ENCODE results near the gene IFITM5.
A peak's percentile ranks its signal among the peaks of the same experiment; 100 is the strongest.

Gene IFITM5

DNA sequence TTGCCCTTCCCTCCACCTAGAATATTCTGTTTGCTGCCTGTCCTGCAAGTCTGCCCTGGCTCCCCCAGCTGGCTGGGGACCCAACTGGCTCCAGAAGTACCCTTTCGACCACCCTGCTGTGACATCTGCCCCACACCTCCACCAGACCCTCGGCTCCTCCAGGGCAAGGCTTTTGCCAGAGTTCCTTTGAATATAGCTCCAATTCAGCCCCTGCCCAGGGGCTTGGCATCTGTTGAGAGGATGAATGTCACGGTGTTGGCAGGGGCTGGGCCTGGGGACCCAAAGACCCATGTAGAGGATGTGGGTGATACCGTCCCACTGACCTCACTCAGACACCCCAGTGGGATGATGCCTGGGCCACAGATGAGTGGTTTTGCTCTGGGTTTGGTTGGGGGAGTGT lies 17.2 kb downstream of the IFITM5 start:
- DNase-seq = no peak

DNA sequence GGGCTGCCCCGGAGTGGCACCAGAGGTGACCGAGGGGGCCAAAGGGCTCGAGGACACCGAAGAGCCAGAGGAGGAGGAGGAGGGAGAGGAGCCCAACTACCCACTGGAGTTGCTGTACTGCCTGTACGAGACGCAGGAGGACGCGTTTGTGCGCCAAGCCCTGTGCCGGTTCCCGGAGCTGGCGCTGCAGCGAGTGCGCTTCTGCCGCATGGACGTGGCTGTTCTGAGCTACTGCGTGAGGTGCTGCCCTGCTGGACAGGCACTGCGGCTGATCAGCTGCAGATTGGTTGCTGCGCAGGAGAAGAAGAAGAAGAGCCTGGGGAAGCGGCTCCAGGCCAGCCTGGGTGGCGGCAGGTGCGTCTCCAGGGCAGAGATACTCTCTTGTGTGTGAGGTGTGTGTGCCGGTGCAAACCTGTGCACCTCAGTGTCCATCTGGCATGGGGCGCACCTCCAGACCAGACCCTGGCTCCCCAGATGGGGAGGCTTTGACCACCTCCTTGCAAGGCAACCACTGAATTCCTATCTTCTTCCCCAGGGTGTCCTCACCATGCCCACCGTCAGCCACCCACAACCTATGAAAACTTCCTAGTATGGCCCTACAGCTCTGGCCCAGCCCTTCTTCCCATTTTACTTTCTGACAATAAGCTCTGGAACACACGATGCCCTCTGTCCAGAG lies 17.7 kb downstream of the IFITM5 start:
- DNase-seq = no peak

GRCh38 chr11:280706-281485 lies 18.4 kb downstream of the IFITM5 start:
- DNase-seq = peak; percentile 38

DNA sequence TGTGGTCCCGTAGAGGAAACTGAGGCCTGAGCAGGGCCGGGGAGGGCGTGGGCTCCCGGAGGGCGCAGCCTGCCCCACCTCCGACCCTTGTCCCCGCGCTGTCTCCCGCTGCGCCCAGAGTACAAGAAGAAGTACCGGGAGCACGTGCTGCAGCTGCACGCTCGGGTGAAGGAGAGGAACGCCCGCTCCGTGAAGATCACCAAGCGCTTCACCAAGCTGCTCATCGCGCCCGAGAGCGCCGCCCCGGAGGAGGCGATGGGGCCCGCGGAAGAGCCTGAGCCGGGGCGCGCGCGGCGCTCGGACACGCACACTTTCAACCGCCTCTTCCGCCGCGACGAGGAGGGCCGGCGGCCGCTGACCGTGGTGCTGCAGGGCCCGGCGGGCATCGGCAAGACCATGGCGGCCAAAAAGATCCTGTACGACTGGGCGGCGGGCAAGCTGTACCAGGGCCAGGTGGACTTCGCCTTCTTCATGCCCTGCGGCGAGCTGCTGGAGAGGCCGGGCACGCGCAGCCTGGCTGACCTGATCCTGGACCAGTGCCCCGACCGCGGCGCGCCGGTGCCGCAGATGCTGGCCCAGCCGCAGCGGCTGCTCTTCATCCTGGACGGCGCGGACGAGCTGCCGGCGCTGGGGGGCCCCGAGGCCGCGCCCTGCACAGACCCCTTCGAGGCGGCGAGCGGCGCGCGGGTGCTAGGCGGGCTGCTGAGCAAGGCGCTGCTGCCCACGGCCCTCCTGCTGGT lies 19.2 kb downstream of the IFITM5 start:
- peak; percentile 49 for DNase-seq

- no peak for DNase-seq
Measured at GRCh38 chr11:279040-279965, 20.0 kb downstream of the IFITM5 start.

DNA sequence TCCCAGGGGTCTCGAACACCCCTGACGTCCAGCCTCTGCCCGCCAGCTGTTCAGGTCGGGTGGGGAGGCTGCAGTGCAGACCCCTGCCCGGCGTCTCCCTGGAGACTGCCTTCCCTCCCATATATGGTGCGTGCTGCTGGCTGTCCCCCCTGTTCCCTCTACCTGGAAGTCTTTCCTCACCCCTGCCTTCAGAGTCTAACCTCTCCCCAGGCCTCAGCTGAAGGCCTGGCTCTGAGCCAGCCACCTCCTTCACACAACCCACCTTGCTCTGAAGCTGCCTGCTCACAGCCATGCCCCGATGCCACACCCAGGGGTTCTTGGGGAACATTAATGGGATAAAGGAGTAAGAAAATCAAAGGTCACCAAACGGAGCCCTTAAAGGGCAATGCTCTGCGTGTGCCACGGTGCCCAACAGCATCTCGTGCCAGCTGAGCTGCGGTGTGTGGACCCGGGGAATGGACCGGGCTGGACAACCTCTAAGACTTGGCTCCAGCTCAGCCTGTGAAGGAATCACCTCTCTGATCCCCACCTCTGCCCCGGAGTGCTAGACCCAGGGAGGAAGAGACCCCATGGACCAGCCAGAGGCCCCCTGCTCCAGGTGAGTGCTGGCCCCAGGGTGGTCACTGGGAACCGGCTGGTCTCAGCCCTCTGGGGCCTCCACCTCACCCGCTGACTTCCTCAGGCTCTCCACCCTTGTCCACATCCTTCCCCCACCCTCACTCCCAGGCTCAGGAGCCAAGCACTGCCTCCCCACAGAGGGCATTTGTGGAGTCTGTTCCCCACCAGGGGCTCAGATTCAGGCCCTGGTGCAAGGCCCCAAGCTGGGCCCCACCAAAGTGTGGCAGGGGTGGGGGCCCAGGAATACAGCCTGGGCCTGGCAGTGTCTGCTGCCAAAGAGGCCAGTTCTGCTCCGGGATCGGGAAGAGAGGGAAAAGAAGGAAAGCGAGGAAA lies 21.1 kb downstream of the IFITM5 start, which contains the start of gene NLRP6:
Gene NLRP6 (plus strand): TSS at position 407 of the 951 bp plus-strand sequence. CDS start 163 bp downstream, at position 570.
- no peak for DNase-seq

- DNase-seq = no peak
Measured at GRCh38 chr11:276219-276618, 23.1 kb downstream of the IFITM5 start.

DNA sequence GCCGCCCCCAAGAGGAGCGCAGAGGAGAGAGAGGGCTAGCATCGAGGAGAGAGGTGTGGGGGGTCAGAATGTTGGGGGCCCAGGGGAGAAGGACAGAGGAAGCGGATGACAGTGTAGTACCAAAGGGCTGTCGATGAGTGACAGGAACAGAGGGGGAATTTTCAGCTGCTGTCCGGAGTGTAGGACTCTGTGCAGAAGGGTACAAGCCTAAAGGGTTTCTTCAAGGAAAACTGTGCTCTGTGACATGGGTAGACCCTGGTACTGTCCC lies 26.5 kb downstream of the IFITM5 start:
- no peak for DNase-seq

- DNase-seq = no peak
Measured at GRCh38 chr11:272195-272930, 27.0 kb downstream of the IFITM5 start.

- no peak for DNase-seq
Measured at GRCh38 chr11:271319-271715, 28.0 kb downstream of the IFITM5 start.

DNA sequence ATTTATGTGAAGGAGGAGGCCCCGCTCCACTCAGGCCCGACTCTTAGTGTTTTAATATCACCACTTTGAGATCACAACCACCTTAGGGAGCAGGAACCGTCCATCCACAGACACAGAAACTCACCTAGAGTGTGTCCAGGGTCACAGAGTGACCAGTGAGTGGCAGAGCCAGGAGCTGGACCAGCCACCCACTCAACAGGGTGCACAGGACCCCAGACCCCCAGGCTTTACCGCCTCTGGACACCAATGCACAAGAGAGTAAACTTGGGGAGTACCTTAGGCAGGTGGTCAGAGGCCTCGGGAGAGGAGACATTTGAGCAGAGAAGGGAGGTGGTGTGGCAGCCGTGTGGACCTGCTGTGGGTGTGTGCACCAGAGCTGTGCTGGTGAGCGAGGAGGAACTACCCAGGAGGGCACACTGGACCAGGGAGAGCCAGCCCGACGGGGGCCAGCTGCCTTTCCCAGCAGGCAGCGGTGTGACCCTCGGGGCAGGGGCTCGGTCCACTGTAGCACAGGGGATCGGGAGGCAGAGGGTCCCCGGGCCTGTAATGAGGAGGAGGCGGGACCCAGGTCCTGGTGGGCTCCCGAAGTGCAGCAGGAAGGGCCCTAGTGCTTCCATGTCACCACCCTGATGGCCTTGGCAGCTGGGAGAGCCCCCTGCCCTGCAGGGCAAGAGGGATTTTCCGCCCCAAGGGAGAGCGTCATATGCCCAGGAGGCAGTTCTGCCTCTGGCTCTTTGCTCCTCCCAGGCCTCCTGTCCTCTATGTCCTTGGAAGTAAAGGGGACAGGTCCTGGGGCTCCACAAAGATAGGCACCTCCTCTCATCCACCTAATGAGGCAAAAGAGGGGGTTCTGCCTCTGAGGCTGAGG lies 28.6 kb downstream of the IFITM5 start:
- DNase-seq = no peak

DNA sequence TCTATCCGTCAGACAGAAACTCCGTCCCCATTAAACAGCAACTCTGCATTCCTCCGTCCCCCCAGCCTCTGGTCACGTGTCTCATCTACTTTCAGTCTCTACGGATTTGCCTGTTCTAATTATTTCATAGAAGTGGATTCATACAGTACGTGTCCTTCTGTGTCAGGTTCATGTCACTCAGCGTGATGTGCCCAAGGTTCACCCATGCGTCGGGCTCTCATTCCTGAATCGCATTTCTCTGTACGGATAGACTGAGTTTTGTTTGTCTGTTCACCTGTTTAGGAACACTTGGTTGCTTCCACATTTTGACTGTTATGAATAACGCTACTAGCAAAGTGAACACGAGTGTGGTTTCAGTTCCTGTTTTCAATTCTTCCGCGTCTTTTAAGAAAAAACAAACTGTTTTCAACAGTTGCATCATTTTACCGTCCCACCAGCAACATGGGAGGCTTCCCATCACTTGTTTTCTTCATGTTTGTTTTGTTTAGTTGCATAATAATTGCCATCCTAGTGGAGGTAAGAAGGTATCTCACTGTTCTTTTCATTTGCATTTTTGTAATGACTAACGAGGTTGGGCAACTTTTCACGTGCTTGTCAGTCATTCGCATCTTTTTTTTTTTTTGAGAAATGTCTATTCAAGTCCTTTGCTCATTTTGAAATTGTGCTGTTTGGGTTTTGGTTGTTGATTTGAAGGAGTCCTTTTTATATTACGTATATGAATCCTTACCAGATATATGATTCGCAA lies 30.0 kb downstream of the IFITM5 start:
- peak; percentile 81 for DNase-seq

GRCh38 chr11:268716-269145 lies 30.6 kb downstream of the IFITM5 start:
- DNase-seq = peak; percentile 71

- peak; percentile 64 for DNase-seq
Measured at GRCh38 chr11:267491-267994, 31.8 kb downstream of the IFITM5 start.

GRCh38 chr11:266676-267439 lies 32.5 kb downstream of the IFITM5 start:
- peak; percentile 51 for DNase-seq

DNA sequence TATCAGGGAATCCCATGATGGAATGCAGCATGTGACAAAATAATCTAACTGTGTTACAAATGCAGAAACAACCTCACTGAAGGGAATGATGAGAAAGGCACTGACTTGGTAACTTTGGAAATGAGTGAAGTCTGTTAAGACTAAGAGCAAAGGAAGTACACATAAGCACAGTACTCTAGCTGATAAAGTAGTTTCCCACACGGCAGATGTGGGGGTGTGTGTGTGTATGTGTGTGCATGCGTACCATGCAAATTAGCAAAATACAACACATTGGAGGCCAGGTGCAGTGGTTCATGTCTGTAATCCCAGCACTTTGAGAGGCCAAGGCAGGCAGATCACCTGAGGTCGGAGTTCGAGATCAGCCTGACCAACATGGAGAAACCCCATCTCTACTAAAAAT lies 37.7 kb downstream of the IFITM5 start:
- no peak for DNase-seq

- DNase-seq = no peak
Measured at GRCh38 chr11:259413-259812, 39.9 kb downstream of the IFITM5 start.
